ENCODE measurements around the gene GUCY1A1.
A peak's percentile ranks its signal among the peaks of the same experiment; 100 is the strongest.

Gene GUCY1A1

GRCh38 chr4:155758481-155759371 is 92.1 kb downstream of the GUCY1A1 start, which contains the start of gene GUCY1B1 (continued):
- TF ChIP-seq ZEB2 (tag by site-specific recombination; IDR thresholded peaks at IDR 0.05) (peak; percentile 25; the same call in 1 of the 2 replicates), PRDM10 (tag by site-specific recombination; IDR thresholded peaks at IDR 0.05) (peak; percentile 44; the same call in 1 of the 2 replicates), ZXDB (tag by site-specific recombination; IDR thresholded peaks at IDR 0.05) (peak; percentile 56; the same call in 1 of the 2 replicates), ZNF600 (tag by site-specific recombination; IDR thresholded peaks at IDR 0.05) (peak; percentile 82), ZBTB6 (tag by site-specific recombination; IDR thresholded peaks at IDR 0.05) (peak; percentile 63; the same call in 1 of the 2 replicates), SETDB1 (IDR thresholded peaks at IDR 0.05; ENCODE audit: insufficient read length, low read length) (peak; percentile 74), SP3 (tag by site-specific recombination; IDR thresholded peaks at IDR 0.05) (peak; percentile 70), ZBTB8A (tag by site-specific recombination; IDR thresholded peaks at IDR 0.05) (peak; percentile 18; the same call in 1 of the 2 replicates), ZBTB17 (tag by site-specific recombination; IDR thresholded peaks at IDR 0.05) (peak; percentile 66), ZNF2 (tag by site-specific recombination; IDR thresholded peaks at IDR 0.05) (0 out of 2 replicates have a peak, but pooled peaks have one; percentile 41), ZNF335 (tag by site-specific recombination; conservative IDR thresholded peaks at IDR 0.05) (peak; percentile 77; the same call in 1 of the 2 replicates), ZFP69B (tag by site-specific recombination; IDR thresholded peaks at IDR 0.05) (peak; percentile 38; the same call in 1 of the 2 replicates), GLIS1 (tag by site-specific recombination; IDR thresholded peaks at IDR 0.05) (peak; percentile 93), ZNF660 (tag by site-specific recombination; IDR thresholded peaks at IDR 0.05) (0 out of 2 replicates have a peak, but pooled peaks have one; percentile 26), ZNF692 (tag by site-specific recombination; IDR thresholded peaks at IDR 0.05) (0 out of 2 replicates have a peak, but pooled peaks have one; percentile 46), ZNF394 (tag by site-specific recombination; IDR thresholded peaks at IDR 0.05; ENCODE audit: borderline replicate concordance) (peak; percentile 28; the same call in 1 of the 2 replicates), HOXC10 (CRISPR knock-in tag; IDR thresholded peaks at IDR 0.05) (0 out of 2 replicates have a peak, but pooled peaks have one; percentile 25), KLF16 (tag by site-specific recombination; IDR thresholded peaks at IDR 0.05) (0 out of 2 replicates have a peak, but pooled peaks have one; percentile 14), ZNF610 (tag by site-specific recombination; IDR thresholded peaks at IDR 0.05; ENCODE audit: borderline replicate concordance) (0 out of 2 replicates have a peak, but pooled peaks have one; percentile 13)

All from HEK293 (cell line).